Astrocyte (in vitro differentiated cells and primary cell): ENCODE results near the gene SPON1. TPM values are rescaled to one million over a fixed set of nuclear protein-coding genes. Genes with fewer than 3 reads are reported as not detected.
"Not testable (repeated sequence)": the region's sequence is repeated elsewhere in the genome, so short reads cannot be mapped to it uniquely, and the experiment has no call there.

ENCODE experiments used
- DNase-seq: peaks from one replicate; pipeline ENCODE4 v3.0.0-alpha.2; 2010; ENCODE audit warnings: low read depth
- FAIRE-seq: peaks from 2 replicates; lab custom pipeline; 2011; peaks lifted over from hg19 to GRCh38; lab: Jason Lieb, UNC
- H2AFZ ChIP-seq: 2 replicates; pipeline ENCODE4 v1.6.0; 2012; ENCODE audit warnings: low read depth, low read length, inconsistent platforms
- H3K27ac ChIP-seq: 2 replicates; pipeline ENCODE4 v1.5.1; 2011; ENCODE audit warnings: low read depth, low read length, inconsistent platforms
- H3K27me3 ChIP-seq: 2 replicates; pipeline ENCODE4 v1.6.0; 2011; ENCODE audit warnings: low read length, inconsistent platforms; ENCODE audit not compliant: insufficient read depth
- H3K36me3 ChIP-seq: 2 replicates; pipeline ENCODE4 v1.5.1; 2011; ENCODE audit warnings: low read length, inconsistent platforms; ENCODE audit not compliant: insufficient read depth
- H3K4me1 ChIP-seq: 2 replicates; pipeline ENCODE4 v1.5.1; 2011; ENCODE audit warnings: low read length, inconsistent platforms; ENCODE audit not compliant: insufficient read depth
- H3K4me2 ChIP-seq: 2 replicates; pipeline ENCODE4 v1.6.0; 2012; ENCODE audit warnings: low read length, inconsistent platforms
- H3K4me3 ChIP-seq: 2 replicates; pipeline ENCODE4 v1.5.1; 2011; ENCODE audit warnings: low read depth, mild to moderate bottlenecking, low read length, inconsistent platforms; ENCODE audit not compliant: insufficient read depth
- H3K79me2 ChIP-seq: 2 replicates; pipeline ENCODE4 v1.6.0; 2012; ENCODE audit warnings: mild to moderate bottlenecking, low read length, inconsistent platforms; ENCODE audit not compliant: insufficient read depth
- H3K9ac ChIP-seq: 2 replicates; pipeline ENCODE4 v1.6.0; 2012; ENCODE audit warnings: mild to moderate bottlenecking, low read length, inconsistent platforms
- H3K9me3 ChIP-seq: 2 replicates; pipeline ENCODE4 v1.5.1; 2012; ENCODE audit warnings: low read depth, mild to moderate bottlenecking, low read length, inconsistent platforms; ENCODE audit not compliant: insufficient read depth
- H4K20me1 ChIP-seq: 2 replicates; pipeline ENCODE4 v1.6.0; 2012; ENCODE audit warnings: low read length, inconsistent platforms; ENCODE audit not compliant: insufficient read depth
- H3K27ac Mint-ChIP-seq: one replicate; pipeline ENCODE4 v1.8.0; 2021; ENCODE audit warnings: mild to moderate bottlenecking, mixed read lengths; ENCODE audit not compliant: unreplicated experiment
- H3K27me3 Mint-ChIP-seq: one replicate; pipeline ENCODE4 v1.8.0; 2021; ENCODE audit warnings: low read depth, mixed read lengths; ENCODE audit not compliant: unreplicated experiment
- H3K36me3 Mint-ChIP-seq: one replicate; pipeline ENCODE4 v1.8.0; 2021; ENCODE audit warnings: low read depth, mixed read lengths; ENCODE audit not compliant: unreplicated experiment
- H3K4me1 Mint-ChIP-seq: one replicate; pipeline ENCODE4 v1.8.0; 2021; ENCODE audit warnings: low read depth, mixed read lengths; ENCODE audit not compliant: unreplicated experiment
- H3K4me3 Mint-ChIP-seq: one replicate; pipeline ENCODE4 v1.8.0; 2021; ENCODE audit warnings: mild to moderate bottlenecking, moderate library complexity, mixed read lengths; ENCODE audit not compliant: unreplicated experiment
- H3K9me3 Mint-ChIP-seq: one replicate; pipeline ENCODE4 v1.8.0; 2021; ENCODE audit warnings: mild to moderate bottlenecking, mixed read lengths; ENCODE audit not compliant: unreplicated experiment
- EZH2 ChIP-seq: IDR thresholded peaks from 2 replicates; pipeline ENCODE4 v1.6.1; 2012; ENCODE audit warnings: mild to moderate bottlenecking, low read length, inconsistent platforms; ENCODE audit not compliant: insufficient read depth
- total RNA-seq: library from RNA; stranded (reverse); gene quantifications from 2 replicates; pipeline ENCODE4 v1.2.1, GENCODE V29; 2021
- TF ChIP-seq, protein P1 (sequence below): IDR thresholded peaks from 2 replicates; pipeline ENCODE4 v1.5.1; 2011; ENCODE audit warnings: low read depth, mild to moderate bottlenecking, inconsistent platforms, low read length, moderate library complexity; ENCODE audit not compliant: insufficient read depth

SPON1 gene
- total RNA-seq, 1 donor from 2014 or later: 2.0 TPM

DNA sequence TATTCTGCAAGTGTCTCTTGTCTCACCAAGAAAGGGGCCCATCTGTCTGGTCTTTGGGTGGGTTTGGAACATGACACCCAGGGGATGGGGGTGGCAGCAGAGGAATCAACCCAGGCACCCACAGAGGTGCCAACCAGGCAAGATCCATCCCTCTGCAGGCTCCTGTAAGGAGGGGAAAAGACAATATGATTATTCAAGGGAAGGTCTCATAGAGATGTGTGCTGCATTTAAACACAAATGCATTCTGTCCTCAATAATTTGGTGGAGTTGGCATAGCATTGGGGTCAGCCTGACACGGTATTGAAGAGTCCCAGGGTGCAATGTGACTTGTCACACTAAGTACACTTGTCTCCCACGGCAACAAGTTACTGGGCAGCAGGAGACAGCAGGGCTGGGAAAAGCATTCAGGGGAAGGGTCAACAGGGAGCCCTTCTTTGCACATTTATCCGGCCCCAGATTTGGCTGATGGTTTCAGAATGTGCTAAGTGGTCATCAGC is 33.1 kb upstream of the SPON1 start:
- H3K27me3 ChIP-seq: no peaks in the 10 kb centered on the region
- H3K36me3 ChIP-seq: no peaks in the 10 kb centered on the region
- peaks cover 11% of the 10 kb centered on the region for H3K4me1 Mint-ChIP-seq
- H3K27ac Mint-ChIP-seq: no peak overlapping the region
- no peaks in the 10 kb centered on the region for H3K36me3 Mint-ChIP-seq
- no peaks in the 10 kb centered on the region for H3K27me3 Mint-ChIP-seq
- no peaks in the 10 kb centered on the region for H3K9me3 ChIP-seq
- H3K4me1 ChIP-seq: no peaks in the 10 kb centered on the region
- TF ChIP-seq, protein P1, sequence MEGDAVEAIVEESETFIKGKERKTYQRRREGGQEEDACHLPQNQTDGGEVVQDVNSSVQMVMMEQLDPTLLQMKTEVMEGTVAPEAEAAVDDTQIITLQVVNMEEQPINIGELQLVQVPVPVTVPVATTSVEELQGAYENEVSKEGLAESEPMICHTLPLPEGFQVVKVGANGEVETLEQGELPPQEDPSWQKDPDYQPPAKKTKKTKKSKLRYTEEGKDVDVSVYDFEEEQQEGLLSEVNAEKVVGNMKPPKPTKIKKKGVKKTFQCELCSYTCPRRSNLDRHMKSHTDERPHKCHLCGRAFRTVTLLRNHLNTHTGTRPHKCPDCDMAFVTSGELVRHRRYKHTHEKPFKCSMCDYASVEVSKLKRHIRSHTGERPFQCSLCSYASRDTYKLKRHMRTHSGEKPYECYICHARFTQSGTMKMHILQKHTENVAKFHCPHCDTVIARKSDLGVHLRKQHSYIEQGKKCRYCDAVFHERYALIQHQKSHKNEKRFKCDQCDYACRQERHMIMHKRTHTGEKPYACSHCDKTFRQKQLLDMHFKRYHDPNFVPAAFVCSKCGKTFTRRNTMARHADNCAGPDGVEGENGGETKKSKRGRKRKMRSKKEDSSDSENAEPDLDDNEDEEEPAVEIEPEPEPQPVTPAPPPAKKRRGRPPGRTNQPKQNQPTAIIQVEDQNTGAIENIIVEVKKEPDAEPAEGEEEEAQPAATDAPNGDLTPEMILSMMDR: no peak
- no peak for TF ChIP-seq EZH2
- H3K9ac ChIP-seq: no peak overlapping the region
- no peak overlapping the region for H2AFZ ChIP-seq
- no peaks in the 10 kb centered on the region for H4K20me1 ChIP-seq
- H3K4me2 ChIP-seq: peak overlapping the region; percentile 23
- no peak overlapping the region for H3K4me3 Mint-ChIP-seq
- no peak for FAIRE-seq
- no peaks in the 10 kb centered on the region for H3K79me2 ChIP-seq
- H3K4me3 ChIP-seq: no peak overlapping the region
- peaks cover 3% of the 10 kb centered on the region for H3K9me3 Mint-ChIP-seq
- H3K27ac ChIP-seq: no peak overlapping the region
- no peak for DNase-seq

DNA sequence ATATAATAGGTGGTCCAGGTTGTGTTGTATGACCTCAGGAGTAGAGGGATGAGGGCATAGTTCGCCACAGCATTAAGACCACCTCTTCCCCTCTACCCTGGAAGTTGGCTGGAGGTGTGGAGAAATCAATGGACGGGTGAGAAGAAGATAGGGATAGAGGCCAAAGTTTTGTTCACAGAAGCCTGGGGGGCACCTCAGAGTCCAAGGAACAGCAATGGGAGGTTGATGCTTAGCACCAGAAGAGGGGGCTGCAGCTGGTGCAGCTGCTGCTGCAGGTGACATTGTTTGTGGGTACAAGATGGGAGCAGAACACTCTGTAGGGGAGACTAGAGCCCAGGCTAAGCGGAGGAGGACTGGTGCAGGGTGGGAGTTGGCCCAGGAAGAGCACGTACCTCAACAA is 31.2 kb upstream of the SPON1 start:
- Mint-ChIP-seq H3K27me3 (no peaks in the 10 kb centered on the region), H3K4me1 (peaks cover 10% of the 10 kb centered on the region), H3K4me3 (no peak overlapping the region), H3K36me3 (no peaks in the 10 kb centered on the region), H3K27ac (no peak overlapping the region), H3K9me3 (peaks cover 5% of the 10 kb centered on the region)
- Histone ChIP-seq H3K79me2 (no peaks in the 10 kb centered on the region), H2AFZ (no peak overlapping the region), H3K27me3 (no peaks in the 10 kb centered on the region), H3K36me3 (no peaks in the 10 kb centered on the region), H3K4me1 (no peaks in the 10 kb centered on the region), H4K20me1 (no peaks in the 10 kb centered on the region), H3K9me3 (no peaks in the 10 kb centered on the region), H3K4me2 (no peak overlapping the region), H3K4me3 (no peak overlapping the region), H3K27ac (no peak overlapping the region), H3K9ac (no peak overlapping the region)
- DNase-seq (no peak), FAIRE-seq (no peak)
- no peak for TF ChIP-seq EZH2
- TF ChIP-seq, protein P1: no peak

DNA sequence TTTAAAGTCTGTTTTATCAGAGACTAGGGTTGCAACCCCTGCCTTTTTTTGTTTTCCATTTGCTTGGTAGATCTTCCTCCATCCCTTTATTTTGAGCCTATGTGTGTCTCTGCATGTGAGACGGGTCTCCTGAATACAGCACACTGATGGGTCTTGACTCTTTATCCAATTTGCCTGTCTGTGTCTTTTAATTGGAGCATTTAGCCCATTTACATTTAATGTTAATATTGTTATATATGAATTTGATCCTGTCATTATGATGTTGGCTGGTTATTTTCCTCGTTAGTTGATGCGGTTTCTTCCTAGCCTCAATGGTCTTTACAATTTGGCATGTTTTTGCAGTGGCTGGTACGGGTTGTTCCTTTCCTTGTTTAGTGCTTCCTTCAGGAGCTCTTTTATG is 25.4 kb upstream of the SPON1 start:
- H3K27ac Mint-ChIP-seq, DNase-seq, H3K4me1 ChIP-seq, H2AFZ ChIP-seq, H3K4me3 Mint-ChIP-seq, H3K9ac ChIP-seq, H3K27ac ChIP-seq, H4K20me1 ChIP-seq, H3K4me3 ChIP-seq, H3K79me2 ChIP-seq, H3K9me3 ChIP-seq, FAIRE-seq, H3K9me3 Mint-ChIP-seq, H3K27me3 ChIP-seq, H3K36me3 Mint-ChIP-seq, H3K4me2 ChIP-seq, H3K36me3 ChIP-seq, H3K27me3 Mint-ChIP-seq: not testable (repeated sequence)
- peaks cover 15% of the 10 kb centered on the region for H3K4me1 Mint-ChIP-seq

DNA sequence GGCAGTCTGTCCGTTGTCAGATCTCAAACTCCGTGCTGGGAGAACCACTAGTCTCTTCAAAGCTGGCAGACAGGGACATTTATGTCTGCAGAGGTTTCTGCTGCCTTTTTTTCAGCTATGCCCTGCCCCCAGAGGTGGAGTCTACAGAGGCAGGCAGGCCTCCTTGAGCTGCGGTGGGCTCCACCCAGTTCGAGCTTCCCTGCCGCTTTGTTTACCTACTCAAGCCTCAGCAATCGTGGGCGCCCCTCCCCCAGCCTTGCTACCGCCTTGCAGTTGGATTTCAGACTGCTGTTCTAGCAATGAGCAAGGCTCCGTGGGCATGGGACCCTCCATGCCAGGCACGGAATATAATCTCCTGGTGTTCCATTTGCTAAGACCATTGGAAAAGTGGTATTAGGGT is 23.7 kb upstream of the SPON1 start:
- not testable (repeated sequence) for FAIRE-seq, DNase-seq, H3K27ac ChIP-seq, H3K4me2 ChIP-seq, H3K27me3 Mint-ChIP-seq, H3K27me3 ChIP-seq, H3K9me3 Mint-ChIP-seq, H3K36me3 Mint-ChIP-seq, H3K36me3 ChIP-seq, H3K9ac ChIP-seq, H3K27ac Mint-ChIP-seq, H3K79me2 ChIP-seq, H2AFZ ChIP-seq, H4K20me1 ChIP-seq, H3K4me3 Mint-ChIP-seq, H3K4me3 ChIP-seq, H3K9me3 ChIP-seq
- H3K4me1 ChIP-seq: peaks cover 13% of the 10 kb centered on the region
- H3K4me1 Mint-ChIP-seq: peaks cover 24% of the 10 kb centered on the region
